Bone marrow (tissue), 2 donors: ENCODE data around the gene B9D1.

Source experiments
- DNase-seq, 2 donors: peaks; one replicate each; lab custom pipeline; 2025; lab: John Stamatoyannopoulos, UW

B9D1 gene, protein sequence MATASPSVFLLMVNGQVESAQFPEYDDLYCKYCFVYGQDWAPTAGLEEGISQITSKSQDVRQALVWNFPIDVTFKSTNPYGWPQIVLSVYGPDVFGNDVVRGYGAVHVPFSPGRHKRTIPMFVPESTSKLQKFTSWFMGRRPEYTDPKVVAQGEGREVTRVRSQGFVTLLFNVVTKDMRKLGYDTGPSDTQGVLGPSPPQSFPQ

GRCh38 chr17:19362277-19363113, at the start of gene B9D1:
Gene B9D1 (minus strand): TSS chr17:19362723. CDS start chr17:19362569, 154 bp downstream.
- peak; percentile 74 to 100 for DNase-seq

DNA sequence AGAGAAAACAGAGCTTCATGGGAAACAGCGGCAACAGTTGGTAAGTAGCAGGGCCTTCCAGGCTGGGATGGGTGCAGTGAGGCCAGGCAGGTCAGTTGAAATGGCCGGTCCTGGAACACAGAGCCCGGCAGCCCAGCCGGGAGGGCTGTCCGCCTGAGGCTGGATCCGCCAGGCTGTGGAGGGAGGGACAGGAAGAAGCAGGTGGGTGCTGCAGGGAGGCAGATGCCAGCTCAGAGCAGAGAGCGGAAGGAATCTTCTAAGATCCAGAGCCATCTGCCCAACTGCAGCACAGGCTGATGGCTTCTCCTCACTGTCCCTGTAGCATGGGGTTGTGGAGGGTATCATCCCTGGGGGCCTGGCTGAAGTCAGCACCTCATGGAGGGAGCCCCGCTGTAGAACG, 49.1 kb upstream of the B9D1 start:
- DNase-seq: no peak

DNA sequence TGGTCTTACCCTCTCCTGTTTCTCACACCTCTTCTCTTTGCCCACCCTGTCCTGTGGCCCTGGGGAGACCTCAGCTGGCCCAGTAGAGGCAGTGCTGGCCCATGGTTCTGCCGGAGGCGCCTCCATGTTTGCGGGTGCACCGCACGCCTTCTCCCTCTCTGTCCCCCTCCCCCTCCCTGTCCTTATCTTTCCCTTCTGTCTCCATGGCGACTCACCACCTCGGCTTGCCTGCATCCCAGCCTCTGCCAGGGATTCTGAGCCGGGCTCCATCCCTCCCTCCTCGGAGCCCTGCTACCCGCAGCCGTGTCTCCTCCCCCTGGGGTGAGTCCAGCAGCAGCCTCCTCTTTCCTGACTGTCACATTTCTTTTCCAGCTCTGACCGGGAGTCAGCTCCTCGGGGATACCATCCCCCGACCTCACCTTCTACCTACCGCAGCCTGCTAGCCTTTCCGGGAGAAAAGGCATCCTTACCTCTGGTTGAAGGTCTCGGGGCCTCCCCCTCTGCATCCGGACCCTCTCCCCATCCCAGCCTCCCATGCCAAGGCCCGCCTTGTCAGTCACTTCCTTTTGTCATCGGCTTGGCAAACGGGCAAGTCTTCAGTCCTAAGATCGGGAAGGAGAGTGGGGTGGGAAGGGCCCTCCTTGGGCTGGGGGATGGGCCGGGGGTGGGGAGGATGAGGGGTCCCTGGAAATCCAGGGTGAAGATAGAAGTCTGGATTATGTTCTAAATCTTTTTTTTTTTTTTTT, 48.5 kb upstream of the B9D1 start, which contains the start of gene RNF112:
TSS of gene RNF112 (plus strand) at position 358 of the 746 bp plus-strand sequence. CDS start at position 535, 177 bp downstream.
- DNase-seq: no peak

DNA sequence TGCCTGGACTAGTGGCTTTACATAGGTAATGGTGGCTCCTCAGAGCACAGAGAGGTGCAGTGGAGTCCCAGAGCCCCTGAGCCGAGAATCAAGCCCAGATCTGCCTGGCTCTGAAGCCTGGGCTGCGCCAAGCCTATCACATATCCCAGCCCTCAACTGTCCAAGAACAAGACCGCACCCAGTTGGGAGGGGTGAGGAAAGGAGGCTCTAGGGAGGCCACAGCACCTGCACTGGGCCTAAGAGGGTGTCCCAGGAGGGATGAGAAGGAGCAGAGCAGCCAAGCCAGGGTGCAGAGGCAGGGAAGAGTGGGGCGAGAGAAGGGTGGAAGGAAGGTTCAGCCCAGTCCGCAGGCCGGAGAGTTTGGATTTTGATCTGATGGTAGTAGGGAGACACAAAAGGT, 47.6 kb upstream of the B9D1 start:
- DNase-seq: no peak

DNA sequence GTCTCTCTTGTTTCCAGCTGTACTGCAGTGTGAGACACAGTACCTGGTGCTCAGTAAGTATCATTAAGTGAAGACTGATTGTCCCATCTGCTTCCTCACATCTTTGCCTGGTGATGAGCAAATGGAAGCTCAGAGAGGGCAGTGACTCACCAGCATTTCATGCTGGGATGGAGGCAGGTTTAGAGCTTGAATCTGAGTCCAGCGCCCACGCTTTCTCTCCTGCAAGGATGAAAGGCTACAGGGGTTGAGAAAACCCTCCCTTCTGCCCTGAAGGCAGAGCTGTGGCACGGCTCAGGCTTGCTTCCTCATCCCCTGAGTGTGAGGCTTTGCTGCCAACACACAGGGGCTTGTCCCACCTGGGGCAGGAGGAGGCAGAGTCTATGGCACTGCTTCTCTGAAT, 47.0 kb upstream of the B9D1 start:
- no peak for DNase-seq

GRCh38 chr17:19409066-19409465, 46.5 kb upstream of the B9D1 start:
- no peak for DNase-seq

GRCh38 chr17:19408346-19408710, 45.8 kb upstream of the B9D1 start:
- no peak for DNase-seq

- no peak for DNase-seq
These were observed 45.2 kb upstream of the B9D1 start for GRCh38 chr17:19407601-19408345.

- DNase-seq: no peak
These were observed 42.6 kb upstream of the B9D1 start for GRCh38 chr17:19405114-19405513.

DNA sequence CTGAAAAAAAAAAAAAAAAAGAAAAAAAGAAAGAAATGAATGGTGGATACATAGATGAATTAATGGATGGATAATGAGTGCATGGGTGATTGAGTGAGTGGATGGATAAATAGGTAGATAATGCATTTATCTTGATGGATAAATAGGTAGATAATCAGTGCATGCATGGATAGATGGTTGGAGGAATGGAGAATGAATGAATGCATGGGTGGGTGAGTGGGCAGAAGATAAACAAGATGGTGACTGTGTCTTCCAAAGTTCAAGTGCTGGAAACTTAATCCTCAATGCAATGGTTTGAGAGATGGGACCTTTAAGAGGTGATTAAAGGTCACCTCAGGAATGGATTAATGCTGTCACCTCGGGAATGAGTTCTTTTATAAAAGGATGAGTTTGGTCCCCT, 41.7 kb upstream of the B9D1 start:
- DNase-seq: no peak

GRCh38 chr17:19403021-19403420, 40.5 kb upstream of the B9D1 start:
- DNase-seq: no peak

- no peak for DNase-seq
These were observed 39.6 kb upstream of the B9D1 start for GRCh38 chr17:19402171-19402570.

DNA sequence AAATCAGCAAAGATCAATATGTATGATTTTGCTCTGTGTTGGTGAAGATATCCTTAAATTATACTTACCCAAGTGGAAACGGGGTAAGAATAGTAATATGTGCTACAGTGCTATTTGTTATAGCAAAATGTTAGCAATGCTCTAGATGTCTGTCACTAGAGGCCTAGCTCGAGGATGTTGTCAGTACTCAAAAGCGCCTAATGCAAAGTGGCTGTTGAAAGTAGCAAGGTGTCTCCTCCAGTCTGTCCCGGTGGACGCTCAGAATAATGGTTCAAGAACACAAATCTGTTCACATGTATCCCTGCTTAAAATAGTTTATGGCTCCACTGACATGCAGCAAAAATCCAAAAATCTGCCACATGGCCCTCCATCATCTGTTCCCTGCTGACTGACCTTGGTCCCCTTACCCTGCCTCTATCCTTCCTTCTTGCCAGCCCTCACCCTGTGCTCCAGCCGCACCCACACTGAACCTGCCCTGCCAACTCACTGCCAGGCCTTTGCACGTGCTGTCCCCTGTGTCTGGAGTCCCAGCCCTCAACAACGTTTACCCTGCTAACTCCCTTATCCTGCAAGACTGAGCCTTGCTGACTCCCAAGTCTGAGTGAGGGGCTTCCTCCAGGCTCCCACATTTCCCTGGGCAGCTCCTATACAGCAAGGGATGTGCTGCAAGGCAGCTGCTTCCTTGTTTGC, 38.9 kb upstream of the B9D1 start:
- no peak for DNase-seq

GRCh38 chr17:19399750-19400450, 37.4 kb upstream of the B9D1 start:
- no peak for DNase-seq

- peak; percentile 28 to 48 for DNase-seq
These were observed 36.0 kb upstream of the B9D1 start for GRCh38 chr17:19398301-19399181.

DNA sequence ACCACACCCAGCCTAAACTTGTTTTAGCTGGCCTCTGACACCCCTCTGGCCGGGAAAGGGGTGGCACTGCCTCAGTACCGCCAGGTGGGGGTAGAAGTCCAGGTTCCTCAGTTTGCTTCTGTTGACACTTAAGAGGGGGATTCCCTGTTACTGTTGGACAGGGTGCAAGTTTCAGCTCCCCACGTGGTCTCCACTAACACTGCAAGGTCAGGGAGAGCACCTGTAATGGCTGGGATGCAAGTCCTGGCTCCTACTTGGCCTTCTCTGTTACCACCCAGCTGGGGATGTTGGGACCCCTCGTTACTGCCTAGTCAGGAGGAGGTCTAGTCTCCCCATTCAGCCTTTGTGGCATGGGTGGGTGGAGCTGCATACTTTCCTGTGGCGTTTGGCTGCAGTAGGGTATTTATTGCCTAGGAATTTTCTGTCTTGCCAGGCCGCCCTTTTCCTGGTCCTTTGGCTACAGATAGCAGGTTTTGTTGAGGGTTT, 35.1 kb upstream of the B9D1 start:
- no peak for DNase-seq

GRCh38 chr17:19392303-19392702, 29.8 kb upstream of the B9D1 start:
- no peak for DNase-seq

- DNase-seq: no peak
These were observed 28.9 kb upstream of the B9D1 start for GRCh38 chr17:19391432-19391831.

GRCh38 chr17:19390951-19391350, 28.4 kb upstream of the B9D1 start:
- DNase-seq: no peak
